Choroid plexus epithelial cell (primary cell): Measurements from ENCODE around the gene CNTN5.

ENCODE experiments used
- DNase-seq: peaks from one replicate; pipeline ENCODE4 v3.0.0-alpha.2; 2010; ENCODE audit warnings: low read depth
- H3K4me3 ChIP-seq: 2 replicates; pipeline ENCODE4 v1.5.1; 2011; ENCODE audit warnings: low read depth, mild to moderate bottlenecking, control low read depth, low read length, moderate library complexity
- TF ChIP-seq, protein P1 (sequence below): conservative IDR thresholded peaks from 2 replicates; pipeline ENCODE4 v1.5.1; 2011; ENCODE audit warnings: low read depth, mild to moderate bottlenecking, control low read depth, inconsistent platforms, low read length, moderate library complexity

Gene CNTN5

DNA sequence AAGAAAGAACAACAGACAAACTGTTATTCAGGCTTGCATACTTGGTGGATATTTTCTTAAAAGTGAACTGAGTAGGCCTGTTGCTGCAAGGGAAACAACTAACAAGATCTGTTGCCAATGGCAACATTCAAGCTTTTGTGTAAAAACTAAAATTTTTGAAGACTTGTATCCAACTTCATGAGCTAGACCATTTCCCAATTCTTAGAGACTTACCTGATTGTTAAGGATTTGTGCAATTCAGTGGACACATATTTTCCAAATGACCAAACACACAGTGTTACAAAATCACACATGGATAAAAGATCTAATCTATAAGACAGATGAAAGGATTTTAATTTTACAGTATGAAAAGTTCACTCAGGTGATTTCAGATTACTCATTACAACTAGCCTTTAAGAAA lies 564.1 kb downstream of the CNTN5 start:
- TF ChIP-seq, protein P1, sequence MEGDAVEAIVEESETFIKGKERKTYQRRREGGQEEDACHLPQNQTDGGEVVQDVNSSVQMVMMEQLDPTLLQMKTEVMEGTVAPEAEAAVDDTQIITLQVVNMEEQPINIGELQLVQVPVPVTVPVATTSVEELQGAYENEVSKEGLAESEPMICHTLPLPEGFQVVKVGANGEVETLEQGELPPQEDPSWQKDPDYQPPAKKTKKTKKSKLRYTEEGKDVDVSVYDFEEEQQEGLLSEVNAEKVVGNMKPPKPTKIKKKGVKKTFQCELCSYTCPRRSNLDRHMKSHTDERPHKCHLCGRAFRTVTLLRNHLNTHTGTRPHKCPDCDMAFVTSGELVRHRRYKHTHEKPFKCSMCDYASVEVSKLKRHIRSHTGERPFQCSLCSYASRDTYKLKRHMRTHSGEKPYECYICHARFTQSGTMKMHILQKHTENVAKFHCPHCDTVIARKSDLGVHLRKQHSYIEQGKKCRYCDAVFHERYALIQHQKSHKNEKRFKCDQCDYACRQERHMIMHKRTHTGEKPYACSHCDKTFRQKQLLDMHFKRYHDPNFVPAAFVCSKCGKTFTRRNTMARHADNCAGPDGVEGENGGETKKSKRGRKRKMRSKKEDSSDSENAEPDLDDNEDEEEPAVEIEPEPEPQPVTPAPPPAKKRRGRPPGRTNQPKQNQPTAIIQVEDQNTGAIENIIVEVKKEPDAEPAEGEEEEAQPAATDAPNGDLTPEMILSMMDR = no peak
- no peak overlapping the region for H3K4me3 ChIP-seq
- peak; percentile 9 for DNase-seq

DNA sequence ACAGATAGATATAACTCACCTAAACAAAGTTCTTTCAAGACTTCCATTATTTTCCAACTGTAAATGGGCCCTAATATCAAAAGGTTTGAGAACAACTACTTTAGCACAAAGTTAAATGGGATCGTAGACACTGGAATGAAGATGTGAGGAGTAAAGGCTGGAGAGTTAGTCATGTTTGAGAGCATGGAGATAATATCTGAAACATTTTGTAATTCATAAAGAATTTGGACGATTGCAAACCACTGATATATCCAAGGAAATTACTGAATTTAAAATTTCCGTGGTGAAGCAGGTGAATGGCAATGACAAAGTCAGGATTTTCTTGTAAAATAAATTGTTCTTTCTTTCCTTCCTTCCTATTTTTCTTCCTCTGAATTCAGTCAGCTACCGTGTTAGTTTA lies 564.9 kb downstream of the CNTN5 start:
- TF ChIP-seq, protein P1 = no peak
- no peak overlapping the region for H3K4me3 ChIP-seq
- peak; percentile 7 for DNase-seq

DNA sequence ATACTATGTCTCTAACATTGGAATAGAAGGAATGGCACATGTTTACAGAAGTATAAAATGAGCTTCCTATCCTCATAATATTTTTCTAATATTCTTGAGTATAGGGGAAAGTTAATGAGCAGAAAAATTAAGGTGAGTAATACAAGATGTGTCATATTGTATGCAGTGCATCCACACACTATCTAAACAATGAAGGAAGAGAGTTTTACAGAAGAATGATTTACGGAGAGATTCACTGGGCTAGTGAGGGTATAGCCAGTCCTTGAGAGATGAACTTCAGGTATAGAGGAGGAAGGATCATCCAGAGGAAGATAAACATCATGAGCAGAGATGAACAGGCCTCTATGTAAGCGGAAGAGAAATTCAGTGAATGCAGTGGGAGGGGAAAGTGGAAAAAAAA lies 569.0 kb downstream of the CNTN5 start:
- no peak for DNase-seq
- TF ChIP-seq, protein P1 = no peak
- H3K4me3 ChIP-seq = no peak overlapping the region

DNA sequence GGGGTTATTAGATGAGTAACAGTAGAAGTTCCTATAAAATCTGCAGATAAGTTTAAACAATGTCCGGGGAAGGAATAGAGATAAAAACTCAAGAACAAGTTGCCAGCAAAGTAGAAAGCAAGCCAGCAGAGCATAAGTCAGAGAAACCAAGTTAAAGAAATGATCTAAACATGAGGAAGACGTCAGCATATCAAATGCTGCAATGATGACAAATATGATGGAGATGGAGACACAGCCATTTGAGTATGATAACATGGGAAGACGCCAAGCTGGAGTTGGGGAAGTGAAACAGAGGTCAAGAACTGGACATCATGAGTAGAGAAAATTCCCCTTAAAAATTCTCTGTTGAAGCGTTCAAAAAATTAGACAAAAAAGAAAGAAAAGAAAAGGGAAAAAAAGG lies 571.5 kb downstream of the CNTN5 start:
- TF ChIP-seq, protein P1 = no peak
- DNase-seq = no peak
- no peak overlapping the region for H3K4me3 ChIP-seq

DNA sequence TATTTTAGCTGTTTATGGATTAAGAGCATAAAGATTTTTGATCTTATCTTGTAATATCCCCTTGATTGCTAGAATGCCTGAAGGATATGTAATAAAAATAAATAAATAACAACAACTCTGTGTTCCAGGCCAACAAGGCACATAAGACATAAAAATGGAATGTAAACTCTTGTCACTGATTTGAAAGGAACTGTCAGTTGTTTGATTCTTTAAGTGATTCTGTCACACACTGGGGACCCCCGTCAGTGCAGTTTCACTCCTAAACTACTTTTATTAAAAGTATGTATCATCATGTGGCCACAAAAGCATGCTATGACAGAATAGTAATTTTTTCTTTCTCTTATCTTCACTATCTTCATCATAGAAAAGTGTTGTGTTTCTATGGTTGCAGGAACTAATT lies 572.4 kb downstream of the CNTN5 start:
- TF ChIP-seq, protein P1 = no peak
- no peak for DNase-seq
- H3K4me3 ChIP-seq = no peak overlapping the region

DNA sequence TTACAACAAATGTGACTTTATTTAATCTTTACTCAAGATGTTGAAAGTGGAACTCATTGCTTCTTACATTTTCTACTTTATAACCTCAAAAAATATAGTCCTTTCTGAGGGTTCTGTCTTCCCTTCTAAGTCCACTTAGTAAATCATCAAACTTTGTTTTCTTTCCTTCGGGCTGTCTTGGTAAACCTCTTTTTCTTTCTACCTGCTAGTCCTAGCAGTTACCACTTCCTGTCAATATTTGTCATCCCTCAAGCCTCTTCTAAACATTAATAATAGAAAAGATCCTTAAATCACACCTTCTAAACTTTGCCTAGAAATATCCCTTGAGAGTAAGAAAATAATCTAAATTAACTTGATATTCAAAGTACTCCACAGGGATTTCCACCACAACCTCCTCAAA lies 580.4 kb downstream of the CNTN5 start:
- TF ChIP-seq, protein P1 = no peak
- DNase-seq = no peak
- H3K4me3 ChIP-seq = no peak overlapping the region

DNA sequence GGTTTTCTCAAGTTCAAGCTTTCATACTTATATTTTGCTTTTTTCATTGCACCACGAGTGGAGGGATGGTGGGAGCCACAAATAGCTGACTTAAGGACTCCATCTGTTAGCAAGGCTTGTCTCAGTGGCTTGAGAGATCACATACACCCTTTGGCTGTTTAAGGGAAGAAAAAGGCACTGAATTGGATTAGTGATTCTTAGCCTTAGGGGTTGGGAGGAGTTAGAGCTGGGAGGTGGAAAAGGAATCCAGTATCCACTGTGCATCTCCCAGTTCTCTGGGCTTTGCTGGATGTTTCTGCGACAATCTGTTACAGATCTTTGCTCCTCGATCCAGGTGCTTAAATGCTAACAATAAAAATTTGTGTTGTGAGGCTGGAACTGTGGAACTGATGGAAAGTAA lies 593.6 kb downstream of the CNTN5 start:
- no peak overlapping the region for H3K4me3 ChIP-seq
- no peak for DNase-seq
- TF ChIP-seq, protein P1 = no peak
